GM12872 (cell line): Measurements from ENCODE around the gene ECHS1.

Experiments used
- CTCF ChIP-seq: IDR thresholded peaks from 3 replicates; pipeline ENCODE4 v1.5.1; 2011; ENCODE audit warnings: low read depth, mild to moderate bottlenecking, low read length, moderate library complexity; ENCODE audit not compliant: insufficient read depth

ECHS1 gene

GRCh38 chr10:133379152-133379800 lies 6.1 kb upstream of the ECHS1 start, which contains the start of gene PAOX:
Gene PAOX, plus strand, starts transcription at chr10:133379262. Its CDS starts 55 bp downstream, at chr10:133379317.
- TF ChIP-seq CTCF = no peak

- TF ChIP-seq CTCF = no peak
Observed at GRCh38 chr10:133378251-133379096, 5.3 kb upstream of the ECHS1 start.

GRCh38 chr10:133377818-133378250 lies 4.7 kb upstream of the ECHS1 start:
- TF ChIP-seq CTCF = no peak

DNA sequence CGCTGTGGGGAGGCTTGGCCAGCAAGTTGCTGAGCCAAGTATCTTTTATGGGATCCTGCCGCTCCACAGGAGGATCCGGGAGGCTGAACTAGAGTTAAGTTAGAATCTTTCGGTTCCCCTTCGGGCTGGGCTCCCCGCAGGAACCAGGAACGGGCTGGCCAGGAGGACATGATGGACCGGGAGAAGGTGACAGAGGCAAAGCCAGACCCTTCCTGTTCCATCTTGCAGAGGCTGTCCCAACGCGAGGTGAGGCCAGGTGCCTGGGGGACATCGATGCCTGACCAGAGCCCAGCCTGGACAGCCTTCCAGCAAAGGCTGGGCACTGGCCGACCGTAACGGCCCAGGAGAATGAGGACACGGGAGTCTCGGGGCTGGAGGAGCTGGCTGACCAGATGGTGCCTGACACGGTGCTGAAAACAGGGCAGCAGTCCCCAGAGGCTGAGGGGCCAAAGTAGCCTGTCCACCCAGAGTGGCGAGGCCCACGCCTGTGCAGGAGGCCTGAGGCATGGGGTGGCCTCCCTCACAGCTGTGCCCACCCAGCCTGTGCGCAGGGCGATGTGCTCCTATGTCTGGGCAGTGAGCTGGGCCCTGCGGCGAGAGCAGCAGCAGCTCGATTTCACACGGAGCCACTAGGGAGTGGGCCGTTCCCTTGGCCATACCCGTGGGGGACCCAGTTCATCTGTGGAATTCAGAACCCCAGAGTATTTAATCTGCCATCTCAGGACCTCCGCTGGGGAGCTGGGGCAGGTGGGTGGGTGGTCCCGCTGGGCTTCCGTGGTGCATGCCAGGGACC lies 4.1 kb upstream of the ECHS1 start:
- TF ChIP-seq CTCF = no peak

DNA sequence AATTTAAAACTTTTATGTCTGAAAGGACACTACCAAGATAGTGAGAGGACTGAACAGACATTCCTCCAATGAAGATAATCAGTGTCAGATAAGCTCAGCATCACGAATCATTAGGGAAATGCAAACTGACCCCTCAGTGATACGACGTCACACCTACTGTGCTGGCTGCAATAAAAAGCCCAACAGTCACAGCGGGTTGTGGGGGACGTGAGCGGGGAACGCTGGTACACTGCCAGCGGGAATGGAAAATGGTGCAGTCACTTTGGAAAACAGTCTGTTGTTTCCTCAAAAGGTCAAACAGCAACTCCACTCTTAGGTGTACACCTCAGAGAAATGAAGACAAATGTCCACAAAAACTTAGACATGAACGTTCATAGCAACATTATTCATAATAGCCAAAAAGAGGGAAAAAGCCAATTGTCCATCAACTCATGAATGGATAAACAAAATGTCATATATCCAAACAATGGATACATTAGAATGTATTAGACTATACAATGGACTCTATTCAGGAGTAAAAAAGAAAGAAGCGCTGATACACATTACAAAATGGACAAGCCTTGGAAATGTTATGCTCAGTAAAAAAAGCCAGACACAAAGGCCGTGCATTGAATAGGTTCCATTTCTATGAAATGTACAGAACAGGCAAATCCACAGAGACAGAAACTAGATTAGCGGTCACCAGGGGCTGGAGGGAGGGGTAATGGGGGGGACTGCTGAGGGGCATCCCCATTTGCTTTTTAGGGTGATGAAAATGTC lies 2.4 kb upstream of the ECHS1 start:
- no peak for TF ChIP-seq CTCF

DNA sequence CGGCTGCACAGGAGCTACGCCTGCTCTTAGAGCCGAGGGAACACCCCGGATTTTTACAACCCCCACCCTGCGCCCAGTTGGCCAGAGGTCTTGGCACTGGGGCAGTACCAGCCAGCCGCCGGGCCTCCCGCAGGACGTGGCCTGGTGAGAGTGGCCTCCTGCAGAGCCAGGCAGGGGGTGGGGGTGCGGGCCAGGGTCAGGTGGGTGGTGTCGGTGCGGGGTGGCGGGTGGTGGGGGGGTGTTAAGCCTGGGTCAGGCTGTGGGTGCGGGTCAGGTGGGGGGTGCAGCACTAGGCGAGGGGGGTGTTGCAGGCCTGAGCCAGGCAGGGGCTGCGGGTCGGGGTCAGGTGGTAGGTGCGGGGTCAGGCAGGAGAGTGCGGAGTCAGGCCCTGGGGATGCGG lies 647 bp downstream of the ECHS1 start:
- TF ChIP-seq CTCF = no peak
